ENCODE measurements around the gene SYNGR4. TPM values are rescaled to one million over a fixed set of nuclear protein-coding genes. Genes with fewer than 3 reads are reported as not detected.

The SYNGR4 gene
- total RNA-seq, 4 donors from 2014 or later = not detected

DNA sequence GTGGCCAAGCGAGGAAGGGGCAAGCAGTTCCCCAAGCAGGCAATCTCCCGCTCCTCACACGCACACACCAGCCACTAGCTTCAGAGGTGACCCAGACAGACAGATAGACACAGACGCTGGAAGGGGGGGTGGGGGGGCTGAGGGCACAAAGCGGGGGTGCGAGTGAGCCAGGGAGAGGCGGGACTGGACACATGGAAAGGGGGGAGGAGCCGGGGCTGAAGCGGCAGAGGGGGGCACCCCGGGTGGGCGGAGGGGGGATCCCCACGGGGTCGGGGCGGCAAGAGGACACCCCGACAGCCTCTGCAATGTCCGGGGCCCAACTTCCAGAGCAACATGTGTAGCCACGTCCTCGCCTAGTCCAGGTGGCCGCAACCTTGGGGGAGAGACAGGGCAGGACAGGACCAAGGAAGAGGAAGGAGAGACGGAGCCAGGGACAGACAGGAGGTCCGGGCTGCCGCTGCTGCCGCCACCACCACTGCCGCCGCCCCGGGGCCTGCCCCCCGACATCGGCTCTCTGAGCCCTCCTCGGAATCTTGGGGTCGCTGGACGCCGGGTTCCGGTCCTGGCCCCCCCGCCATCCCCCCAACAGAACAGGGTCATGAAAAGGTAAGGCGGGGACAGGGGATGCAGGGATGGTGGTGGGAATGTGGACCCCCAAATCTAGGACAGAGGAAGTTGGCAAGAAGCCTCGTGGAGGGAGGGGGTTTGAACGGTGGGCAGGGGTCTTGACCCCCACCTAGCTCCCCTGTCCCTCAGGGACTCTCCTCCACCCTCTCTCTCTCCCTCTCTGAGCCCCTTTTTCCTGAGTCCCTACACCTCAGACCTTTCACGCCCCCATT, 30.4 kb downstream of the SYNGR4 start:
- WGBS = 3% methylated on average over 23 of the region's 38 CpGs
- DNase-seq (ENCODE audit: low spot score in 2 of 2) = no peak
- Histone ChIP-seq H3K27me3 (peaks cover 48% of the 10 kb centered on the region), H3K4me3 (peak overlapping the region; percentile 38), H3K4me1 (peaks cover 71% of the 10 kb centered on the region), H3K27ac (no peak overlapping the region), H3K36me3 (peaks cover under 1% of the 10 kb centered on the region), H3K9me3 (no peaks in the 10 kb centered on the region)
- no peak for TF ChIP-seq EP300 (IDR thresholded peaks at IDR 0.05)
- TF ChIP-seq POLR2AphosphoS5 (IDR thresholded peaks at IDR 0.05) = no peak
- TF ChIP-seq, protein P1, sequence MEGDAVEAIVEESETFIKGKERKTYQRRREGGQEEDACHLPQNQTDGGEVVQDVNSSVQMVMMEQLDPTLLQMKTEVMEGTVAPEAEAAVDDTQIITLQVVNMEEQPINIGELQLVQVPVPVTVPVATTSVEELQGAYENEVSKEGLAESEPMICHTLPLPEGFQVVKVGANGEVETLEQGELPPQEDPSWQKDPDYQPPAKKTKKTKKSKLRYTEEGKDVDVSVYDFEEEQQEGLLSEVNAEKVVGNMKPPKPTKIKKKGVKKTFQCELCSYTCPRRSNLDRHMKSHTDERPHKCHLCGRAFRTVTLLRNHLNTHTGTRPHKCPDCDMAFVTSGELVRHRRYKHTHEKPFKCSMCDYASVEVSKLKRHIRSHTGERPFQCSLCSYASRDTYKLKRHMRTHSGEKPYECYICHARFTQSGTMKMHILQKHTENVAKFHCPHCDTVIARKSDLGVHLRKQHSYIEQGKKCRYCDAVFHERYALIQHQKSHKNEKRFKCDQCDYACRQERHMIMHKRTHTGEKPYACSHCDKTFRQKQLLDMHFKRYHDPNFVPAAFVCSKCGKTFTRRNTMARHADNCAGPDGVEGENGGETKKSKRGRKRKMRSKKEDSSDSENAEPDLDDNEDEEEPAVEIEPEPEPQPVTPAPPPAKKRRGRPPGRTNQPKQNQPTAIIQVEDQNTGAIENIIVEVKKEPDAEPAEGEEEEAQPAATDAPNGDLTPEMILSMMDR (IDR thresholded peaks at IDR 0.05) = no peak
- TF ChIP-seq POLR2A (IDR thresholded peaks at IDR 0.05) = no peak

DNA sequence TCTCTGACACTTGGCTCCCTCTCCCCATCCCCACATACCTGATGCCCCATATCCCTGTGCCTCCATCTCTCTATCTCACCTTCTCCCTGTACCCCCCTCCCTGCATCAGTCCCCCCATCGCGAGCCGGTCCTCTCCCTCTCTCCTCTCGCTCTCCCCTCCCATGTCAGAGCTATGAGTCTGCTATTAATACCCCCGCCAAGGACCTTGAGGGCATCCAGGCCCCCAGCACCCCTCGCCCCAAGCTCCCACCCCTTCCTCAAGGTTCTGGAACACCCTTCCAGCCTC, 30.9 kb downstream of the SYNGR4 start:
- peaks cover 48% of the 10 kb centered on the region for H3K27me3 ChIP-seq
- TF ChIP-seq POLR2A (IDR thresholded peaks at IDR 0.05) (no peak), EP300 (IDR thresholded peaks at IDR 0.05) (no peak), POLR2AphosphoS5 (IDR thresholded peaks at IDR 0.05) (no peak)
- TF ChIP-seq, protein P1 (IDR thresholded peaks at IDR 0.05) = no peak
- DNase-seq (ENCODE audit: low spot score in 2 of 2) = no peak
- no peak overlapping the region for H3K4me3 ChIP-seq
- peaks cover 67% of the 10 kb centered on the region for H3K4me1 ChIP-seq
- no peak overlapping the region for H3K27ac ChIP-seq
- H3K36me3 ChIP-seq = no peaks in the 10 kb centered on the region
- H3K9me3 ChIP-seq = no peaks in the 10 kb centered on the region
- WGBS = 11% methylated on average over 6 of the region's 6 CpGs

DNA sequence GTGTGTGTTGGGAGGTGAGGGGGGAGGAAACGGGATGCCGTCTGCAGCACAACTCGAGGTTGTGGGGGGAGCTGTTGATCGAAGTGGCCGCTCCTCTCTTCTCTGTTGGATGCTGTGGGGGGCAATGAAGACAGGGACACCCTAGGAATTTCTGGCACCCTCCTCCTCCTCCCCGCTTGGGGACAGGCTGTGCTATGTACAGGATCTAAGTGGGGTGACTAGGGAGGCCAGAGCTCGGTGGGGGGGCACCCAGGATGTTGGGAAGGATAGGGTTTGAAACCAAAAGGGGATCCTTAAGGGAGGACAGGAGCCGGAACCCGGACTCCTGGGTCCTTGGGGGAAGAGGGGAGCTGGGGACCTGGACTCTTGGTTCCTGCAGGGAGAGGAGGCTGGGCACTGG, 31.3 kb downstream of the SYNGR4 start:
- H3K4me1 ChIP-seq = peaks cover 63% of the 10 kb centered on the region
- no peak overlapping the region for H3K4me3 ChIP-seq
- no peak for TF ChIP-seq POLR2AphosphoS5 (IDR thresholded peaks at IDR 0.05)
- no peak for TF ChIP-seq POLR2A (IDR thresholded peaks at IDR 0.05)
- no peak for TF ChIP-seq EP300 (IDR thresholded peaks at IDR 0.05)
- TF ChIP-seq, protein P1 (IDR thresholded peaks at IDR 0.05) = no peak
- no peak overlapping the region for H3K27ac ChIP-seq
- H3K9me3 ChIP-seq = no peaks in the 10 kb centered on the region
- 29% methylated on average over 9 of the region's 9 CpGs for WGBS
- no peaks in the 10 kb centered on the region for H3K36me3 ChIP-seq
- no peak for DNase-seq (ENCODE audit: low spot score in 2 of 2)
- H3K27me3 ChIP-seq = peaks cover 48% of the 10 kb centered on the region

DNA sequence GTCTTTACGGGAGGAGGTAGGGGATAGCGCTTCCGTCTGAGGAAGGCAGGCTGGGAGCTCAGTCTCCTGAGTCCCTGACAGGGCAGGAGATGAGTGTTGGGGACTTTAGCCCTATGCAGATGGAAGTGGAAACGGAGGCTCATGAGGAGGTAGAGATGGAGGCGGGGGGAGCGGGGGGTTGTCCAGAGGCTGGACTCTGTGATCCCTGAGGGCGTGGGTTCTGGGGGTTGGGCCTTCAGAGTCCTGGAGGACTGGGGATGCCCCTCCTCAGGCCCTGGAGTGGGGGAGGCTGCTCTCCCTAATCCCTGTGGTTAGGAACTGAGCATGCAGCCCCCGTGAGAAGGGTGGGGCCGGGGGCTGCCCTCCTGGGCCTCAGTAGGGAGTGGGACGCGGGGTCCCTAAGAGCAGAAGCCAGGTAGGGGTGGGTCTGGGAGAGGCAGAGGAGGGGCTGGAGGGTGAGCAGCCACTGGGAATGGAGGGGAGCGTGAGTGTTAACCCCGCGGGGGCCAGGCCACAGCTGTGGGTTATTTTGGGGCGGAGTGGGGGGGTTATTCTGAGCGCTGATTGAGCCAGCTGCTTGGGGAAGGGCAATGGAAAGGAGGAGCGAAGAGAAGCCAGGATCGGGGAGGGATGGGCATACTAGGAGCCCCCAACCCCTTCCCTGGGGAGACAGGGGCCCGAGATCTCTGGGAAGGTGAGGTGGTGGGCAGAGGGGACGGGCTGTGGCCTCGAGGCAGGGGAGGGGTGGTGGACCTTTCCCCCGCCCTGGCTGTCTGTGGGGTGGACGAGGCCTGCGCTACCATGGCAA, 32.1 kb downstream of the SYNGR4 start:
- TF ChIP-seq EP300 (IDR thresholded peaks at IDR 0.05) (no peak), POLR2AphosphoS5 (IDR thresholded peaks at IDR 0.05) (no peak), POLR2A (IDR thresholded peaks at IDR 0.05) (no peak)
- TF ChIP-seq, protein P1 (IDR thresholded peaks at IDR 0.05) = no peak
- no peak for DNase-seq (ENCODE audit: low spot score in 2 of 2)
- H3K4me1 ChIP-seq = peaks cover 62% of the 10 kb centered on the region
- H3K36me3 ChIP-seq = no peaks in the 10 kb centered on the region
- WGBS = 55% methylated on average over 21 of the region's 24 CpGs
- no peaks in the 10 kb centered on the region for H3K9me3 ChIP-seq
- no peak overlapping the region for H3K4me3 ChIP-seq
- no peak overlapping the region for H3K27ac ChIP-seq
- H3K27me3 ChIP-seq = peaks cover 48% of the 10 kb centered on the region

DNA sequence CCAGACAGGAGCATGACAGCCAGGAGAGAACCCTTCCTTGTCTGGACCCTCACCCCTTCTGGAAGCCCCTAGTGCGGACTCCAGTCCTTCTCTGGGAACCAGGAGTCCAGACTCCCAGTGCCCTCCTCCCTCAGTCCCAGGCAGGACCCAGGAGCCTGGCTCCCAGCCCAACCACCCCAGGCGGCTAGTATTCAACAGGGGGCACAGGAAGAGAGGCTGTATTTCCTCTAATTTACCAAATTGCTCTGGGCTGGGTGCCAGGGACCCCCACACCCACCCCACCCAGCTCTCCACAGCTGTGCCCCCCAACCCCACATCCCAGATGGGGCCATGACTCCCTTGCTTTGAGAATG, 32.6 kb downstream of the SYNGR4 start:
- Histone ChIP-seq H3K9me3 (no peaks in the 10 kb centered on the region), H3K4me1 (peaks cover 59% of the 10 kb centered on the region), H3K27ac (no peak overlapping the region), H3K4me3 (no peak overlapping the region), H3K36me3 (no peaks in the 10 kb centered on the region), H3K27me3 (peaks cover 48% of the 10 kb centered on the region)
- TF ChIP-seq POLR2A (IDR thresholded peaks at IDR 0.05) = no peak
- TF ChIP-seq POLR2AphosphoS5 (IDR thresholded peaks at IDR 0.05) = no peak
- no peak for TF ChIP-seq EP300 (IDR thresholded peaks at IDR 0.05)
- TF ChIP-seq, protein P1 (IDR thresholded peaks at IDR 0.05) = no peak
- DNase-seq (ENCODE audit: low spot score in 2 of 2) = no peak
- 66% methylated on average over 2 of the region's 2 CpGs for WGBS
